Cardiac fibroblast (primary cell): ENCODE measurements around the gene GPX3.
A peak's percentile ranks its signal among the peaks of the same experiment; 100 is the strongest.

Source experiments
- DNase-seq, 2 donors: peaks; one replicate each; pipeline versions ENCODE4 v3.0.0 to v3.0.0-alpha.2; 2010; ENCODE audit warnings: low read depth in 2 of 2
- H3K4me3 ChIP-seq, 2 donors: replicated peaks in 1 of 2; 1 replicate in 1 of 2; 2 replicates in 1 of 2; pipeline ENCODE4 v1.5.1; 2011; ENCODE audit warnings: low read depth in 2 of 2, low read length in 2 of 2, mild to moderate bottlenecking in 2 of 2, moderate library complexity in 1 of 2
- CTCF ChIP-seq: IDR thresholded peaks from one replicate; pipeline ENCODE4 v1.5.1; 2011; ENCODE audit warnings: low read depth, mild to moderate bottlenecking, low read length, inconsistent platforms

Gene GPX3, protein sequence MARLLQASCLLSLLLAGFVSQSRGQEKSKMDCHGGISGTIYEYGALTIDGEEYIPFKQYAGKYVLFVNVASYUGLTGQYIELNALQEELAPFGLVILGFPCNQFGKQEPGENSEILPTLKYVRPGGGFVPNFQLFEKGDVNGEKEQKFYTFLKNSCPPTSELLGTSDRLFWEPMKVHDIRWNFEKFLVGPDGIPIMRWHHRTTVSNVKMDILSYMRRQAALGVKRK

GRCh38 chr5:151020304-151021110, at the start of gene GPX3:
GPX3 (plus strand) TSS chr5:151020591; CDS start chr5:151020655, 64 bp downstream.
- DNase-seq = peak; percentile 45 to 74
- no peak for TF ChIP-seq CTCF
- H3K4me3 ChIP-seq = peak within 1 kb of the TSS; percentile 47 to 71

DNA sequence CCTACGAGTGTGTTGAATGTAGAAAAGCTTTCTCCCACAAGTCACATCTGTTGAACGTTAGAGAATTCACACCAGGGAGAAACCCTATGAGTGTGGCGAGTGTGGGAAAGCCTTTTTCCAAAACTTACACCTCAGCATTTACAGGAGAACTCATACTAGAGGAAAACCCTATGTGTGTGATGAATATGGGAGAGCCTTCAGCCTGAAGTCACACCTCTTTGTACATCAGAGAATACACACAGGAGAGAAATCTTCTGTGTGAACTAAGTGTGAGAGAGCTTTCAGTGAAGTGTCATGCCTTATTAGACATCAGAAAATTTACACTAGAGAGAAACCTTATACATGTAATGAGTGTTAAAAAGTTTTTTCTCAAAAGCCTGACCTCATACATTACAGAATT, 41.8 kb upstream of the GPX3 start:
- no peak for DNase-seq
- H3K4me3 ChIP-seq = no peak overlapping the region
- TF ChIP-seq CTCF = no peak

- no peak for TF ChIP-seq CTCF
- no peak overlapping the region for H3K4me3 ChIP-seq
- no peak for DNase-seq
These were observed 32.6 kb upstream of the GPX3 start for GRCh38 chr5:150987746-150988145.

DNA sequence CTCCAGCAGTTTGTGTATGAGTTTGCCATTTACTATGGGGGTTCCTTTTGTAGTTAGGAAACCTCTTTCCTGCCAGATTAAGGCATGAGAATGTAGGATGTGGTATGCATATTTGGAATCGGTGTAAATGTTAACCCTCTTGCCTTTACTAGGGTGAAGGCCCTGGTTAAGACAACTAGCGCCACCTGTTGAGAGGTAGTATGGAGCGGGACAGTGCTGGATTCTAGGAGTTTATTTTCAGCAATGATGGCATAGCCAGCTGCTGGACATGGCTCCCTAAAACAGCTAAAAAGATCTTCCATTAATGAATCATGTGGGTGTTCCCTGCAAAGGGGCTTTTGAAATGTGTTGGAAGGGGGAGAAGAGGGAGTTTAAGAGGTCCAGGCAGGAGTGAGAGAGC, 30.7 kb upstream of the GPX3 start:
- H3K4me3 ChIP-seq = no peak overlapping the region
- peak in 1 of 2 donors; percentile 10 for DNase-seq
- peak; percentile 23 for TF ChIP-seq CTCF

DNA sequence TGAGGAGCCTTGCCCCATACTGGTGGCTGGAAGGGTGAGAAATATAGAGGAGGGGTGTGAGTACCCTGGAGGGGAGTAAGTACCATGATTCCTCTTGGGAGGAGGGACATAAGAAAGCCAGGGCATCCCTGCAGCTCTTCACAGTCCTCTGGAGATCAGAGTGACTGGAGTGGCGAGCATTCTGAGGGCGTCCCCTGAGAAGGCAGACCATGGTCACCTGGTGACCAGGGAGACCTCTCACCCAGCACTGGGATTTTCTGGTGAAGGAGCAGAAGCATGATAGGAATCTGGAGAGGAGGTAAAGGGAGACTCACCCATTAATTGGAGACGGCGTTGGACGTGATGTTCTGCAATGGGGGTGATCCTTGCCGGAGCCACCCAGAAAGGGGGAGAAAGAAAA, 27.7 kb upstream of the GPX3 start:
- DNase-seq = no peak
- TF ChIP-seq CTCF = no peak
- H3K4me3 ChIP-seq = no peak overlapping the region

GRCh38 chr5:150993422-150993821, 27.0 kb upstream of the GPX3 start:
- DNase-seq = no peak
- H3K4me3 ChIP-seq = no peak overlapping the region
- TF ChIP-seq CTCF = no peak
